GM18511 (cell line): ENCODE results near the gene GON4L.
"Not testable (repeated sequence)": the region's sequence is repeated elsewhere in the genome, so short reads cannot be mapped to it uniquely, and the experiment has no call there.

Experiments
- ATAC-seq: cut with Tn5 transposase; IDR thresholded peaks from one replicate; pipeline ENCODE4 v1.9.1; 2021; ENCODE audit warnings: mild to moderate bottlenecking, moderate library complexity; ENCODE audit not compliant: unreplicated experiment

Gene GON4L

DNA sequence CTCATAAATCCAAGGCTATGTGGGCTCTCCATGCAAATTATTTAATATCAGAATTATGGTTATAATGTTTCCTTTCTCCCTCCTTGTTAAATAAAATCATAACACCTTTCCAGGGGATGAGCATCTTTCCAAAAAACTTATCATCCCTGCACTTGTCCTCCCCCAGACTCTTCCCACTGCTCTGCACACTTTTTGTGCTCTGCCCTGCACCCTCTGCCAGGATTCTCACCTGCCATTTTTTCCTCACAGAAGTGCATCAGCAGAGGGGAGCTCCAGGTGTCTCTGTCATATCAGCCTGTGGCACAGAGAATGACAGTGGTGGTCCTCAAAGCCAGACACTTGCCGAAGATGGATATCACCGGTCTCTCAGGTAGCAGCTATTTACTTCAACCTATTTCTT, 23.2 kb upstream of the GON4L start:
- ATAC-seq: no peak

DNA sequence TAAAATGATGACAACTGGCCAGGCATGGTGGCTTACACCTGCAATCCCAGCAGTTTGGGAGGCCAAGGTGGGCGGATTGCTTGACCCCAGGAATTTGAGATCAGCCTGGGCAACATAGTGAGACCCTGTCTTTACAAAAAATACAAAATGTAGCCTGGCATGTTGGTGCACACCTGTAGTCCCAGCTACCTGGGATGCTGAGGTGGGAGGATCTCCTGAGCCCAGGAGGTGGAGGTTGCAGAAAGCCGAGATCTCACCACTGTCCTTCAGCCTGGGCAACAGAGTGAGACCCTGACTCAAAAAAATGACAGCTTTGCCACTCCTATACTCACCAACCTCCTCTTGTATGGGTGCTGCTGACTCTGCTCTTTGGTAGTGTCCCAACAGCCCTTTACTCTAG, 20.9 kb upstream of the GON4L start:
- no peak for ATAC-seq

DNA sequence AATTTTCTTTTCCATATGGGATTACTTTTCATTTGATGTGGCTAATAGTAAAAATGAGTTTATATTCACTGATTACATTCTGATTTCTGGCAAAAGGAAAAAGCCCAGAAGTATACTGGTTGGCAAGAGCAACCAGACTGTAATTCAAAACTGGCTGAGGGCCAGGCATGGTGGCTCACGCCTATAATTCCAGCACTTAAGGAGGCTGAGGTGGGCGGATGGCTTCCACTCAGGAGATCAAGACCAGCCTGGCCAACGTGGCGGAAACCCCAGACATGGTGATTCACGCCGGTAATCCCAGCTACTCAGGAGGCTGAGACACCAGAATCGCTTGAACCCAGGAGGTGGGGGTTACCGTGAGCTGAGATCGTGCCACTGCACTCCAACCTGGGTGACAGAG, 16.8 kb upstream of the GON4L start:
- ATAC-seq: no peak

DNA sequence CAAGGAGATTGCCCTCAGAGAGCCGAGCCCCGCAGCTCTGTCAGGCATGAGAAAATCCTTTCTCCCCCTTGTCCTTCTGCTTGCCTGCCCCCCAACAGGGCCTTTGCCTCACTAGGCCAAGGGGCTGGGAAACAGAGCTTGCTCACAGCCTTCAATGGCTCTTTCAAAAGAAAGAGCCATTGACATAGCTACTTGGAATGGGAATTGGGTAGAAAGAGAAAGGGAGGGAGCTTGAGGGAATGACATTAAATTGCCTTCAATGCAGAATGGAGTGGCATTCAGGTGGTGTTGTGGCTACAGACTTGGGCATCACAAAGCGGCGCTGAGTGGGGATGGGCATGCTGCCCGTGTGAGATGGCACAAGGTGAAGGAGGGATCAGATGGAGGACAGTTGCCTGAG, 15.5 kb upstream of the GON4L start:
- no peak for ATAC-seq

DNA sequence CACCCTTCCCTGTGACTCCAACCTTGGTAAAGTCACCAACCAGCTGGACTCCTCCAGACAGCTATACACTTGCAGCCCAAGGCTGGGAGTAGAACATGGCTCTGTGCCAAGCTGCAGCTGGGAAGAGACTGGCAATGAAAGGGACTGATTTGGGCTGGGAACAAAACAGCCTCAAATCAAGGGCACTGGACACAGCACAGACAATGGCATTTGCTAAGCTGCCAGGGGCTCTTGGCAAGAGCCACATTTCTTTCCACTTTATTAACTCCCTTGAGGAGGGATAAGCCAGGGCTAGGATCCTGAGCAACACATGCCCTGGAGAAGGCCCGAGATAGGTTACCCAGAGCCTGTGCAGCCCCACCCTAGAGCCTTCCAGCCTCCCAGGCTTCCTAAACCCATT, 14.4 kb upstream of the GON4L start:
- no peak for ATAC-seq

DNA sequence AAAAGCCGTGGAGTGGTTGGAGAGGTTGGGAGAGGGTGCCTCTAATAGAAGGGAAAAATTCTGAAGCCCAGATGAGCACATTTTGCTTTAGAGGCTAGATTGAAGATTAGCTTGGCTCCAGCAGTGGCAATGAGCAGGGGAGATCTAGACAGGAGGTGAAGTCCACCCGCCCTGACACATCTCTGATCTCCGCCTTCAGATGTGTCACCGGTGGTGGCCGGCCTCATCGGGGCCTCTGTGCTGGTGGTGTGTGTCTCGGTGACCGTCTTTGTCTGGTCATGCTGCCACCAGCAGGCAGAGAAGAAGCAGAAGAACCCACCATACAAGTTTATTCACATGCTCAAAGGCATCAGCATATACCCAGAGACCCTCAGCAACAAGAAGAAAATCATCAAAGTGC, 10.8 kb upstream of the GON4L start:
- no peak for ATAC-seq

DNA sequence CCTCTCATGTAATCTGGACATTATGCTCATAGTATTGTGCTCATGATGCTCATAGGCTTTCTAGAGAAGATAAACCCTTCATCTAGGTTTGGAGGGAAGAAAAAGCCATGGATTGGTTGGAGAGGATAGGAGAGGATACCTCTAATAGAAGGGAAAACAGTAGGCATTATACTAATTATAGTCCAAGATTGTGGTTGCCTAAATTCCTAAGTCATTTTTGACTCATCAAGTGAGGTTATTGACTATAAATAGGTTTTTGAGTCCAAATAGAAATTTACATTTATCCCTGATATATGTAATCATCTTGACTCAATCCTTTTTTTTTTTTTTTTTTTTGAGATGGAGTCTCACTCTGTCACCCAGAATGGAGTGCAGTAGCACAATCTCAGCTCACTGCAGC, 7.4 kb upstream of the GON4L start:
- no peak for ATAC-seq

DNA sequence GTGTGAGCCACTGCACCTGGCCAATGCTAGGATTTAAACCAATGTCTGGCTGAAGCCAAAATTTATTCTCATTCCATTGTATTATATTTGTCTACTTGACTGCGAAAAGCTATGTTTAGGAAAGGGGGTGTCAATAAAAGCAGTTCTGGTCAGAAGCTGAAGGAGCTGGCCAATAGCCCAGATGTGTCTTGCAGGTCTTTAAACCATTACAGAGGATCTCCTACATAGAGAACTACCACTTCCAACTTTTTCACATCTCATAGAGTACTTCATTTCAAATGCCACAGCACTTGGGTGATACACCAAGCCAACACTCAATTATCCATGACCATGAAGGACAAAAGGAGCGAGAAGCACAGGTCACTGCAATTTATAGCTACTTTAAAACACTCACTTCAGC, 4.9 kb upstream of the GON4L start:
- ATAC-seq: no peak

DNA sequence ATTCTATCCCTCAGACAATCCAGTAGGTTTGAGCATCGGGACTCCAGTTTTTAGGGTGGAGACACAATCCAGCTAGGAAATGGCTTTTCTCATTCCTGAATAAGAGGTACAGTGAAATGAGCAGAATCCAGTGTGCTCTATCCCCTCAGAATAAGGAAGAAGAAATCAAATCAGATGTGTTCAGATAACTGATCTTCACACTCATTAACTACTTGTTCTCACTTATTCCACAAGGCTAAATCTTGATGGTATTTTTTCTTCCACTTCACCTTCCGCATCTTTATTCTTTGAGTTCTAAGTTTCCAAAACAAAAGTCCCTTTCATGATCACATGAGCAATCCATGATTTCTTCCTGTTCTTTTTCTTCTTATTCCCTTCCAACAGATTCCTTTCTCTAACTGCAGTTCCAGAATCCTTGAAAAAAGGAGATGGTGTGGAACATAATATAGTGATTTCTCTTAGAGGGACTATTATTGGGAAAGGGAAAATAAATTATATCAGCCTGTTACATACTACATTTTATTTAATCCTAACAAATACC, 4.0 kb upstream of the GON4L start:
- ATAC-seq: no peak

DNA sequence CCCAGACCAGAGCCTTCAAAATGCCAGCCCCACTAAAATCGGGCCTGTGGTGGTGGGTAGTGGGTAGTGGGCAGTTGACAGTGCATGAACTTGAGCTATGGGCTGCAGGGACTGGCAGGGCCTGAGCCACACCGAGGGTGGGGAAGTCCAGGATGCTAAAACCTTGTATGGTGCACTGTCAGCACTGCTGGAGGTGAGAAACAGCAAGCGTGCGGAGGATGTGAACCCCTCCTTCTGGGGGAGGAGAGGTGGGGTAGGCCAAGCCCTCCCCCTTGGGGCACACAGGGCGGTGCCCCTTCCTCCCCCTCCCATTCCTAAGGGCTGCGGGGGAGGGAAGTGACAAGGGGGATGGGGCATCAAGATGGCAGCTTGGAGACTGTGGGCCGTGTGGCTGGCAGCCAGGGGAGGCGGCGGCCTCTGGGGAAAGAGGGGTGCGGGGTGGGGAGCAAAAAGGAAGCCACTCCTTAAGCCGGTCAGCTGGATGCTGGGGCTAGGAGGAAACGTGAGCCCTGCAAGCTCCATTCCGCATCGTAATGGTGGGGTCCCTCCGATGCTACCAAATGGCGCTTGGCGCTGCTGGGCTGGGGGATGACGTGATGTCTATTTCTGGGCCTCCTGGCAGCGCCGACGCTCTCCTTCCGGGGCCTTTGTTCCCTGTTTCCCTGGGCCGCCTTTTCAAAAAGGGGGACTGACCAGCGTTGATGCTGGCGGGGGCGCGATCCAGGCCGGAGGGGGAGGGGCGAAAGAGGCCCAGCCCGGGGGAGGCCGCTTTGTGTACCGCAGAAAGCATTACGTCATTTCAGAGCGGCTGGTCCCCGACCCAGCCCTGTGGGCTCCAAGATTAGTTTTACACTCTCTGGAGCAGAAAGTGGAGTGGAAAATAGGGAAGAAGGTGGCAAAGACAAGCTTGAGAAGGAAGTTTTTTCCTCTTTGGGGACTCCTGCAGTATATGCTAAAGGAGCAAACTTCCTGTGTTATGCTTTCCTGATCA, 3.2 kb upstream of the GON4L start:
- peak; percentile 33 for ATAC-seq

DNA sequence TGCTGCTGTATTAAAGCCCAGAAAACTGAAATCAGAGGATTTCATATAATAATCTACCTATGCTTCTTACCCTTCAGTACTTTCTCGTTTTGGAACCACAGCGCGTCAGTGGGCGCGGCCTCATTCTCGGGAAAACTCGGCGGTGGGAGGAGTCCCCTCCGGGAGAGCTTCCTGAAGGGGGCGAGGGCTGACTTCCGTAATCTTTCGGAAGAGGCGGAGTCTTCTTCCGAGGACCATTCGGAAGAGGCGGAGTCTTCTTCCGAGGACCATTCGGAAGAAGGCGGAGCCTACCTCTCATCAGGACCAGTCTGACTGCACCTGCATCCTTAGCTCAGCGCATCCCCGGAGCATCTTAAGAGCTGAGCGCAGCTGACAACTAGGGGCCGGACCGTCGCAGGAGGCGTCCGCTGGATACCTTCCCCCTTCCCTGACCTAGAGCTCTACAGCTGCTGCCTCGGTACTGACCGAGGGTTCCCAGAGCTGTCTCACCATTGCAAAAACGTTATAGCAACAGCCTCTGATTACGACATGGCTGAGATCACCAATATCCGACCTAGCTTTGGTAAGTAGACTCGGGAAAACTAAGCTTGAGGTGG, 2.3 kb upstream of the GON4L start, which contains the start of gene SYT11:
SYT11 (plus strand) TSS at position 334 of the 596 bp plus-strand sequence; CDS start at position 529, 195 bp downstream.
- ATAC-seq: peak; percentile 61

DNA sequence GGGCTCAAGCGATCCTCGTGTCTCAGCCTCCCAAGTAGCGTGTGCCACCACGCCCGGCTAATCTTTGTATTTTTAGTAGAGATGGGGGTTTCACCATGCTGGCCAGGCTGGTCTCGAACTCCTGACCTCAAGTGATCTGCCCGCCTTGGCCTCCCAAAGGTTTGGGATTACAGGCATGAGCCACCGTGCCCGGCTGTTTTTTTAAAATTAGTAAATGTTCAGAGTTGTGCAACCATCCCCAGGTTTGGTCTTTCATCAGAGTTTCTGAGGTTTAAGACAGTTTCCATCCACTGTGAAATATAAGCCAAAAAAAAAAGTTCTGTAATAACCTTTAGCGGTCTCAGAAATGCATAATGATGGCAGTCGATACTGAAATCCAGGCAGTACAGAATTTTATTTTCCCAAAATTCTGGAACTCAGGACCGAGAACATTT, 1.8 kb upstream of the GON4L start:
- peak; percentile 18 for ATAC-seq

DNA sequence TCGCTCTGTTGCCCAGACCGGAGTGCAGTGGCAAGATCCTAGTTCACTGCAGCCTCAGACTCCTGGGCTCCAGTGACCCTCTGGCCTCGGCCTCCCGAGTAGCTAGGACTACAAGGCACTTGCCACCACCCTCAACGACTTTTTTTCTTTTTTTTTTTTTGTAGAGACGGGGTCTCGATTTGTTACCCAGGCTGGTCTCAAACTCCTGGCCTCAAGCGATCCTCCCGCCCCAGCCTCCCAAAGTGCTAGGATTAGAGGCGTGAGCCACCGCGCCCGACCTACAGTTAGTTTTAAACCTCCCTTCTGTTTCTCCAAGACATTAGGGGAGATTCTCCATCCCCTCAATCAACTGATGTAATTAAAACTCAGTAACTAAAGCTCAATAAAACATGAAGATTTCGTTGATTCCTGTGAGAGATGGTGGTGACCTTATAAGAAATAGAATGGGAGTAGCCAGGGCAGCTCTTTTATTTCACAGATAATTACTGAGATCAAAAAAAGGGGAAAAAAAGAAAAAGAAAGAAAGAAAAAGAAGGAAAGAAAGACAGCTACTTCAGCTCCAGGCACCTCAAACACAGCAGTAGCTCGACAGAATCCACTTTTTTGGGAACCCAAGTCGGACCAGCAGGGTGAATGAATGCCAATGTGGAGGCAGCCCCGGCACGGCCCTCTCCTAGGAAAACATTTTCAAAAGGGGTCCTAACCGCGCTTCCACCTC, 598 bp downstream of the GON4L start:
- ATAC-seq: no peak

DNA sequence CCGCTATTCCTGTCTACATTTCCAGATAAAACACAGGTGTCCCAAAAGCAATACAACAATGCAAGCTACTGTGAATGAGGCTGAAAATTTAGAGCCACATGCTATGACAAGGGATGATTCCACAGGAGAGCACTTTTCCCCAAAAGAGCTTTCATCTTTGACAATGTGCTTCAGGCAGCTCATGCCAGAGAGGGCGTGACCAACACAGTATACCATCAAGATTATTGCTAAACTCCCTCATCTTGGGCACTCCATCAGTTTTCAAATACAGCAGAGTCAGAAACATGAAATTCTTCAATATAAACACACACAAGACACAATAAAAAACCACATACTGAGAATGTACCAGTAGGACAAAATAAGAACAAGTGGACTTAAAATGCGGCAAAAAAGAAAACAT, 6.7 kb downstream of the GON4L start:
- no peak for ATAC-seq

DNA sequence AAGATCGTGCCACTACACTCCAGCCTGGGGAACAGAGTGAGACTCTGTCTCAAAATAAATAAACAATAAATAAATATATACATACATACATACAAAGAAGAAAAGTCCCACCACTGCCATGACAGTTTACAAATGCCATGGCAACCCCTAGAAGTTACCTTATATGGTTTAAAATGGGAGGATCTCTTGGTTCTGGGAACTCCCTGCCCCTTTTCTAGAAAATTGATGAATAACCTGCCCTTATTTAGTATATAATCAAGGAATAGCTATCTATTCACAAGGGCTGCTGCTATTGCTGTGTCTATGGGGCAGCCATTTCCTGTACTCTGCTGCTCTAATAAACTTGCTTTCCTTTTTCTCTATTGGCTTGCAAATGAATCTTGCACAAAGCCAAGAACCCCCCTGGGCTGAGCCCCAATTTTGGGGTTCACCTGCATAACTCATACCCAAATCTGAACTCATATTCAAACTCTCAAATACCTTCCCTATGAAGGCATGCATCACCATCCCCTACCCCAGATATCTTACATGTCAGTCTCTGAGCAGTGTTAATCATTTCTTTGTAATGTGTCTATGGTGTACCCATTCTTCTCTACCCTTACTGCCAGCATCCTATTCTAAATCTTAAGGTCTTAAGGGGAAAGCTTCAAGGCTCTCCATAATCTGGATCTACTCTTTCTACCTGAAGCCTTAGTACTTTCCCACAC, 9.0 kb downstream of the GON4L start:
- ATAC-seq: no peak

DNA sequence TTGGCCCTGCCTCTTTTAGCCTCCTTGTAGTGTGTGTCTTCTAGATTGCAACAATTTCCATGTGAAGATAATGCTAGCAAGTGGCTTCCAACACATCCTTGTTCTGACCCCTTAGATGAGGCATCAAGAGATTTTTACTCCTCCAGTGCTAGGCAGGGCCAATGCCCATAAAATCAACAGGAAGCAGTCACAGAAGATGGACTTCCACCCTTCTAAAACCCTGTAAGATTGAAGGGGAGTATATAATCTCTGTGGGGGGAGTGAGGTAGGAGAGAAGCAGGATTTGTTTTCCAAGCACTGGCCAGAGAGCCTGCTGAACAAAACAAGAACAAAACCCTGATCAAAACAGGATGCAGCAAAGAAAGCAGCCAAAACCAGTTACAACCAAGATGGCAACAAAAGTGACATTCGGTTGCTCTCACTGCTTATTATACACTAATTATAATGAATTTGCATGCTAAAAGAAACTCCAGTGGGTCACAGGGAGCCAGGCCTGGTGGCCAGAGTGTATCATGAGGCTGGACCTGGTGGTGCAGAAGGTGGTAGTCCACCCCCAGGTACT, 12.1 kb downstream of the GON4L start:
- ATAC-seq: no peak

DNA sequence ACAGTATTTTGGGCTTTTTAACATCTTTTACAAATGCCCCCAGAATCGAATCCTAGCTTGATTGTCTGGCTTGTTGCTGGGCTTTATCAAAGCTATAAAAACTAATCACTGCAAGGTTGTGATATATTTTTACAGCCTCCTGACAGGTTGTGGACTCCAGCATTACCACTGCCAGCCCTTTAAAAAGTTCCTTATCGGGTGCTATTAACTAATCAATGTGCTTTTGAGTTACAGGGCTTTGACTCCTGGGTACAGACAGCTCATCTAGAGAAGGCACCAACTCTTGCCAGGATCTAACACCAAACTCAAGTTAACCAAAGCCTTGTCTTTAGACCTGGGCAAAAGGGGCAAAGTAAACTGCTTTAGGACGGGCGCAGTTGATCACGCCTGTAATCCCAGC, 16.6 kb downstream of the GON4L start:
- ATAC-seq: no peak

DNA sequence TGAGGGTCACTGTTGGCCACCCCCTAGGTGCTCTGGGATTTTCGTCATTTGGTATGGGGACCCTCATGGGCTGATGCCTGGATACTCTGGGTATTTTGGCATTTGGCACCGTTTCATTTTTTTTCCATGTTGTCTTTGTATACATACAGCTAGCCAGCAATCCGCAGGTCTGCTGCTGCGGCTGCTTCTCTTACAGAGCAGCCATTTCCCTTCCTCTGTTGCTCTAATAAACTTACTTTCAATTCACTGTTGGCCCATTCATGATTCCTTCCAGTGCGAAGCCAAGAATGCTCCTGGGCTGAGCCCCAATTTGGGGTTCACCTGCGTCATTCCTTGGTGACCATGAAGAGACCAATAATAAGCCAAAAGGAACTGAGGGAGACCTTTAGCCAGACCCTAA, 21.5 kb downstream of the GON4L start:
- no peak for ATAC-seq

DNA sequence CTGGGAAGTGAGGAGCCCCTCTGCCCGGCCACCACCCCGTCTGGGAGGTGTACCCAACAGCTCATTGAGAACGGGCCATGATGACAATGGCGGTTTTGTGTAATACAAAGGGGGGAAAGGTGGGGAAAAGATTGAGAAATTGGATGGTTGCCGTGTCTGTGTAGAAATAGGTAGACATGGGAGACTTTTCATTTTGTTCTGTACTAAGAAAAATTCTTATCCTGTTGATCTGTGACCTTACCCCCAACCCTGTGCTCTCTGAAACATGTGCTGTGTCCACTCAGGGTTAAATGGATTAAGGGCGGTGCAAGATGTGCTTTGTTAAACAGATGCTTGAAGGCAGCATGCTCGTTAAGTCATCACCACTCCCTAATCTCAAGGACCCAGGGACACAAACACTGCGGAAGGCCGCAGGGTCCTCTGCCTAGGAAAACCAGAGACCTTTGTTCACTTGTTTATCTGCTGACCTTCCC, 22.1 kb downstream of the GON4L start:
- ATAC-seq: not testable (repeated sequence)

DNA sequence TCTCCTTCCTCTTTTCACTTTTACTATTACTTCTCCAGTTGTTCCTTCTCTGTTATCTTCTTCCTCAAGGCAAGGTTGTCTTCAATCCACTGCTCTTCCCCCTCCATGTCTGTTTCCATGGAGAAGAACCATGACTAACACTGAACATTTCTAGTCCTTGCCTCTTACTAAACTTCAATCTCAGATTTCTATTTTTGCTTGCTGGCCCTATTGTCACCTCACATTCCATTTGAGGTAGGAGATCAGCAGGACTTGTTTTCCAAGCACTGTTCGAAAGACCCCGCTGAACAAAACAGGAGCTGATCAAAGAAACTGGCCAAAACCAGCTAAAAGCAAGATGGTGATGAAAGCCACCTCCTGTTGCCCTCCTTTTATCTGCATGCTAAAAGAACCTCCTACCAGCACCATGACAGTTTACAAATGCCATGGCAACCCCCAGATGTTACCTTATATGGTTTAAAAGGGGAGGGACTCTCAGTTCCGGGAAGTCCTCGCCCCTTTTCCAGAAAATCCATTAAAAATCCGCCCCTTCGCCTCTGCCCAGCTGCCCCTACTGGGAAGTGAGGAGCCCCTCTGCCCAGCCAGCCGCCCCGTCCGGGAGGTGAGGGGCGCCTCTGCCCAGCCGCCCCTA, 22.6 kb downstream of the GON4L start:
- no peak for ATAC-seq
